Activated naive CD8-positive, alpha-beta T cell treated with anti-CD3 and anti-CD28 coated beads, Interleukin-2, amount 10 ng/mL, durations not matched to agents 7 days and 5 days (primary cell): Measurements from ENCODE around the gene HOXD9. TPM values are rescaled to one million over a fixed set of nuclear protein-coding genes. Genes with fewer than 3 reads are reported as not detected.
A peak's percentile ranks its signal among the peaks of the same experiment; 100 is the strongest.

Experiments
- ATAC-seq: fragments of 150-1000 bp; cut with Tn5 transposase; one replicate; pipeline ENCODE4 v1.10.0; 2021; ENCODE audit warnings: low read depth, moderate library complexity
- POLR2A ChIA-PET: fragments of 350-600 bp; sonication (Branson Sonifier 250); formaldehyde crosslinking; loops from one replicate; lab custom pipeline; 2021; ENCODE audit warnings: antibody characterized with exemption; lab: Charles Lee
- DNase-seq: peaks from one replicate; pipeline ENCODE4 v3.0.0; 2021
- H3K27ac Mint-ChIP-seq: one replicate; pipeline ENCODE4 v1.8.0; 2022; ENCODE audit warnings: mild to moderate bottlenecking, mixed read lengths
- H3K27me3 Mint-ChIP-seq: one replicate; pipeline ENCODE4 v1.8.0; 2022; ENCODE audit warnings: mild to moderate bottlenecking, moderate library complexity, mixed read lengths
- H3K36me3 Mint-ChIP-seq: one replicate; pipeline ENCODE4 v1.8.0; 2021; ENCODE audit warnings: mild to moderate bottlenecking, mixed read lengths
- H3K4me1 Mint-ChIP-seq: one replicate; pipeline ENCODE4 v1.8.0; 2021; ENCODE audit warnings: mixed read lengths
- H3K4me3 Mint-ChIP-seq: one replicate; pipeline ENCODE4 v1.8.0; 2022; ENCODE audit warnings: mild to moderate bottlenecking, moderate library complexity, mixed read lengths
- H3K9me3 Mint-ChIP-seq: one replicate; pipeline ENCODE4 v1.8.0; 2021; ENCODE audit warnings: mixed read lengths
- total RNA-seq, 2 experiments: library from RNA; stranded (reverse); gene quantifications; one replicate each; pipeline ENCODE4 v1.2.3, GENCODE V29; 2021

HOXD9 gene
- not detected for total RNA-seq

- peak within 1 kb of the TSS; percentile 65 for H3K27ac Mint-ChIP-seq
- no peak within 1 kb of the TSS for H3K4me3 Mint-ChIP-seq
- H3K27me3 Mint-ChIP-seq = peaks cover 85% of the 10 kb centered on the region
- peaks cover 7% of the 10 kb centered on the region for H3K4me1 Mint-ChIP-seq
- ATAC-seq (no peak), DNase-seq (no peak)
- POLR2A ChIA-PET = no interaction called here
- peaks cover 2% of the 10 kb centered on the region for H3K9me3 Mint-ChIP-seq
- no peaks in the 10 kb centered on the region for H3K36me3 Mint-ChIP-seq
Measured at GRCh38 chr2:176122683-176123410, at the start of gene HOXD9. TSS of gene HOXD9 (plus strand) at chr2:176122719. CDS start at chr2:176122769, 50 bp downstream.

- Mint-ChIP-seq H3K4me1 (peaks cover 3% of the 10 kb centered on the region), H3K36me3 (peaks cover under 1% of the 10 kb centered on the region), H3K4me3 (no peak overlapping the region), H3K27me3 (peaks cover 92% of the 10 kb centered on the region), H3K27ac (no peak overlapping the region), H3K9me3 (peaks cover 1% of the 10 kb centered on the region)
- POLR2A ChIA-PET = no interaction called here
- ATAC-seq = no peak
- DNase-seq = no peak
Measured at GRCh38 chr2:176072951-176073904, 49.3 kb upstream of the HOXD9 start.

GRCh38 chr2:176074919-176075425 is 47.5 kb upstream of the HOXD9 start:
- no peak for ATAC-seq
- Mint-ChIP-seq H3K27ac (no peak overlapping the region), H3K4me1 (peaks cover 5% of the 10 kb centered on the region), H3K36me3 (peaks cover 4% of the 10 kb centered on the region), H3K9me3 (peaks cover 10% of the 10 kb centered on the region), H3K4me3 (no peak overlapping the region), H3K27me3 (peaks cover 90% of the 10 kb centered on the region)
- POLR2A ChIA-PET = no interaction called here
- no peak for DNase-seq

- no peak overlapping the region for H3K27ac Mint-ChIP-seq
- POLR2A ChIA-PET = no interaction called here
- H3K4me3 Mint-ChIP-seq = no peak overlapping the region
- peaks cover 85% of the 10 kb centered on the region for H3K27me3 Mint-ChIP-seq
- peaks cover 4% of the 10 kb centered on the region for H3K36me3 Mint-ChIP-seq
- H3K4me1 Mint-ChIP-seq = peaks cover 5% of the 10 kb centered on the region
- ATAC-seq (no peak), DNase-seq (no peak)
- peaks cover 10% of the 10 kb centered on the region for H3K9me3 Mint-ChIP-seq
Measured at GRCh38 chr2:176075481-176075880, 47.0 kb upstream of the HOXD9 start.

- H3K27ac Mint-ChIP-seq = no peak overlapping the region
- POLR2A ChIA-PET = no interaction called here
- H3K4me3 Mint-ChIP-seq = no peak overlapping the region
- peaks cover 4% of the 10 kb centered on the region for H3K36me3 Mint-ChIP-seq
- peaks cover 84% of the 10 kb centered on the region for H3K27me3 Mint-ChIP-seq
- H3K4me1 Mint-ChIP-seq = peaks cover 6% of the 10 kb centered on the region
- peaks cover 10% of the 10 kb centered on the region for H3K9me3 Mint-ChIP-seq
- DNase-seq (no peak), ATAC-seq (no peak)
Measured at GRCh38 chr2:176076063-176076462, 46.5 kb upstream of the HOXD9 start.

GRCh38 chr2:176076796-176077195 is 45.7 kb upstream of the HOXD9 start:
- Mint-ChIP-seq H3K9me3 (peaks cover 10% of the 10 kb centered on the region), H3K36me3 (peaks cover 5% of the 10 kb centered on the region), H3K4me1 (peaks cover 7% of the 10 kb centered on the region), H3K27ac (no peak overlapping the region), H3K4me3 (no peak overlapping the region), H3K27me3 (peaks cover 84% of the 10 kb centered on the region)
- DNase-seq = no peak
- POLR2A ChIA-PET = no interaction called here
- ATAC-seq = no peak

GRCh38 chr2:176078541-176079284 is 43.8 kb upstream of the HOXD9 start:
- peaks cover 11% of the 10 kb centered on the region for H3K9me3 Mint-ChIP-seq
- H3K27me3 Mint-ChIP-seq = peaks cover 81% of the 10 kb centered on the region
- no peak for ATAC-seq
- POLR2A ChIA-PET = no interaction called here
- DNase-seq = no peak
- H3K27ac Mint-ChIP-seq = peak overlapping the region; percentile 63
- H3K4me1 Mint-ChIP-seq = peaks cover 7% of the 10 kb centered on the region
- peak overlapping the region; percentile 53 for H3K4me3 Mint-ChIP-seq
- H3K36me3 Mint-ChIP-seq = peaks cover 9% of the 10 kb centered on the region

GRCh38 chr2:176079285-176079830 is 43.2 kb upstream of the HOXD9 start:
- POLR2A ChIA-PET = no interaction called here
- H3K9me3 Mint-ChIP-seq = peaks cover 11% of the 10 kb centered on the region
- peak overlapping the region; percentile 63 for H3K27ac Mint-ChIP-seq
- H3K36me3 Mint-ChIP-seq = peaks cover 9% of the 10 kb centered on the region
- ATAC-seq = no peak
- H3K4me3 Mint-ChIP-seq = peak overlapping the region; percentile 53
- peaks cover 7% of the 10 kb centered on the region for H3K4me1 Mint-ChIP-seq
- DNase-seq = no peak
- H3K27me3 Mint-ChIP-seq = peaks cover 83% of the 10 kb centered on the region

GRCh38 chr2:176079831-176080539 is 42.5 kb upstream of the HOXD9 start:
- H3K27ac Mint-ChIP-seq = peak overlapping the region; percentile 63
- peak; percentile 47 for ATAC-seq
- H3K9me3 Mint-ChIP-seq = peaks cover 11% of the 10 kb centered on the region
- H3K27me3 Mint-ChIP-seq = peaks cover 83% of the 10 kb centered on the region
- peaks cover 7% of the 10 kb centered on the region for H3K4me1 Mint-ChIP-seq
- H3K36me3 Mint-ChIP-seq = peaks cover 9% of the 10 kb centered on the region
- DNase-seq = peak; percentile 57
- peak overlapping the region; percentile 53 for H3K4me3 Mint-ChIP-seq
- POLR2A ChIA-PET = no interaction called here

GRCh38 chr2:176080540-176081375 is 41.8 kb upstream of the HOXD9 start:
- Mint-ChIP-seq H3K4me3 (no peak overlapping the region), H3K27me3 (peaks cover 83% of the 10 kb centered on the region), H3K27ac (peak overlapping the region; percentile 83), H3K36me3 (peaks cover 10% of the 10 kb centered on the region), H3K9me3 (peaks cover 11% of the 10 kb centered on the region), H3K4me1 (peaks cover 7% of the 10 kb centered on the region)
- DNase-seq (no peak), ATAC-seq (no peak)
- POLR2A ChIA-PET = no interaction called here

- POLR2A ChIA-PET = no interaction called here
- ATAC-seq = no peak
- Mint-ChIP-seq H3K4me3 (peak overlapping the region; percentile 16), H3K9me3 (peaks cover 10% of the 10 kb centered on the region), H3K4me1 (peaks cover 7% of the 10 kb centered on the region), H3K36me3 (peaks cover 10% of the 10 kb centered on the region), H3K27me3 (peaks cover 85% of the 10 kb centered on the region), H3K27ac (peak overlapping the region; percentile 83)
- DNase-seq = no peak
Measured at GRCh38 chr2:176081376-176081836, 41.1 kb upstream of the HOXD9 start.
